Nephron progenitor cell (in vitro differentiated cells): ENCODE measurements around the gene GDPD5.

ENCODE experiments used
- DNase-seq: peaks from one replicate; pipeline ENCODE4 v3.0.0; 2021
- H3K27ac Mint-ChIP-seq: 2 replicates; pipeline ENCODE4 v1.8.0; 2021; ENCODE audit warnings: mild to moderate bottlenecking, moderate library complexity, mixed read lengths
- H3K27me3 Mint-ChIP-seq: 2 replicates; pipeline ENCODE4 v1.8.0; 2021; ENCODE audit warnings: mild to moderate bottlenecking, low read depth, mixed read lengths; ENCODE audit not compliant: poor library complexity
- H3K36me3 Mint-ChIP-seq: 2 replicates; pipeline ENCODE4 v1.8.0; 2021; ENCODE audit warnings: low read depth, mixed read lengths
- H3K4me1 Mint-ChIP-seq: 2 replicates; pipeline ENCODE4 v1.8.0; 2021; ENCODE audit warnings: mixed read lengths
- H3K4me3 Mint-ChIP-seq: 2 replicates; pipeline ENCODE4 v1.8.0; 2021; ENCODE audit warnings: mild to moderate bottlenecking, moderate library complexity, mixed read lengths
- H3K9me3 Mint-ChIP-seq: 2 replicates; pipeline ENCODE4 v1.8.0; 2021; ENCODE audit warnings: mild to moderate bottlenecking, moderate library complexity, mixed read lengths
- CTCF ChIP-seq: fragments of 200-600 bp; sonication (generic); IDR thresholded peaks from 2 replicates; pipeline ENCODE4 v1.5.0; 2021; ENCODE audit warnings: antibody characterized with exemption

Gene GDPD5

GRCh38 chr11:75547617-75548058 lies 21.9 kb upstream of the GDPD5 start:
- Mint-ChIP-seq H3K27ac (peak overlapping the region; percentile 47), H3K36me3 (no peaks in the 10 kb centered on the region), H3K4me1 (peaks cover 9% of the 10 kb centered on the region), H3K9me3 (peaks cover 5% of the 10 kb centered on the region), H3K4me3 (peak overlapping the region; percentile 26), H3K27me3 (peaks cover 33% of the 10 kb centered on the region)
- peak; percentile 83 for DNase-seq
- TF ChIP-seq CTCF = peak; percentile 85

- no peak overlapping the region for H3K27ac Mint-ChIP-seq
- no peaks in the 10 kb centered on the region for H3K36me3 Mint-ChIP-seq
These were observed 21.4 kb upstream of the GDPD5 start for GRCh38 chr11:75547177-75547576.

GRCh38 chr11:75543806-75544205 lies 18.1 kb upstream of the GDPD5 start:
- DNase-seq = no peak

More at GRCh38 chr11:75547177-75547576, 21.4 kb upstream of the GDPD5 start:
- H3K9me3 Mint-ChIP-seq = peaks cover 5% of the 10 kb centered on the region
- no peak for DNase-seq
- TF ChIP-seq CTCF = no peak
- peaks cover 34% of the 10 kb centered on the region for H3K27me3 Mint-ChIP-seq
- H3K4me1 Mint-ChIP-seq = peaks cover 9% of the 10 kb centered on the region
- no peak overlapping the region for H3K4me3 Mint-ChIP-seq

GRCh38 chr11:75542088-75542438 lies 16.3 kb upstream of the GDPD5 start:
- no peak for DNase-seq
- H3K4me1 Mint-ChIP-seq = peaks cover 20% of the 10 kb centered on the region
- no peaks in the 10 kb centered on the region for H3K9me3 Mint-ChIP-seq
- peaks cover 59% of the 10 kb centered on the region for H3K27me3 Mint-ChIP-seq
- H3K27ac Mint-ChIP-seq = no peak overlapping the region
- no peak overlapping the region for H3K4me3 Mint-ChIP-seq
- H3K36me3 Mint-ChIP-seq = no peaks in the 10 kb centered on the region
- TF ChIP-seq CTCF = no peak

More at GRCh38 chr11:75543806-75544205, 18.1 kb upstream of the GDPD5 start:
- Mint-ChIP-seq H3K4me3 (no peak overlapping the region), H3K27me3 (peaks cover 52% of the 10 kb centered on the region), H3K36me3 (no peaks in the 10 kb centered on the region), H3K4me1 (peaks cover 16% of the 10 kb centered on the region), H3K9me3 (no peaks in the 10 kb centered on the region), H3K27ac (no peak overlapping the region)
- TF ChIP-seq CTCF = no peak

- H3K27me3 Mint-ChIP-seq = peaks cover 58% of the 10 kb centered on the region
- TF ChIP-seq CTCF = no peak
- peaks cover 20% of the 10 kb centered on the region for H3K4me1 Mint-ChIP-seq
- DNase-seq = no peak
- no peaks in the 10 kb centered on the region for H3K9me3 Mint-ChIP-seq
- H3K4me3 Mint-ChIP-seq = no peak overlapping the region
- no peaks in the 10 kb centered on the region for H3K36me3 Mint-ChIP-seq
- no peak overlapping the region for H3K27ac Mint-ChIP-seq
These were observed 15.7 kb upstream of the GDPD5 start for GRCh38 chr11:75541193-75542087.
